NCI-H82 (cell line): ENCODE data around the gene ESPN.
"Not testable (repeated sequence)": the region's sequence is repeated elsewhere in the genome, so short reads cannot be mapped to it uniquely, and the experiment has no call there.

Experiments
- DNase-seq: peaks from one replicate; lab custom pipeline; 2025; lab: John Stamatoyannopoulos, UW

Gene ESPN

DNA sequence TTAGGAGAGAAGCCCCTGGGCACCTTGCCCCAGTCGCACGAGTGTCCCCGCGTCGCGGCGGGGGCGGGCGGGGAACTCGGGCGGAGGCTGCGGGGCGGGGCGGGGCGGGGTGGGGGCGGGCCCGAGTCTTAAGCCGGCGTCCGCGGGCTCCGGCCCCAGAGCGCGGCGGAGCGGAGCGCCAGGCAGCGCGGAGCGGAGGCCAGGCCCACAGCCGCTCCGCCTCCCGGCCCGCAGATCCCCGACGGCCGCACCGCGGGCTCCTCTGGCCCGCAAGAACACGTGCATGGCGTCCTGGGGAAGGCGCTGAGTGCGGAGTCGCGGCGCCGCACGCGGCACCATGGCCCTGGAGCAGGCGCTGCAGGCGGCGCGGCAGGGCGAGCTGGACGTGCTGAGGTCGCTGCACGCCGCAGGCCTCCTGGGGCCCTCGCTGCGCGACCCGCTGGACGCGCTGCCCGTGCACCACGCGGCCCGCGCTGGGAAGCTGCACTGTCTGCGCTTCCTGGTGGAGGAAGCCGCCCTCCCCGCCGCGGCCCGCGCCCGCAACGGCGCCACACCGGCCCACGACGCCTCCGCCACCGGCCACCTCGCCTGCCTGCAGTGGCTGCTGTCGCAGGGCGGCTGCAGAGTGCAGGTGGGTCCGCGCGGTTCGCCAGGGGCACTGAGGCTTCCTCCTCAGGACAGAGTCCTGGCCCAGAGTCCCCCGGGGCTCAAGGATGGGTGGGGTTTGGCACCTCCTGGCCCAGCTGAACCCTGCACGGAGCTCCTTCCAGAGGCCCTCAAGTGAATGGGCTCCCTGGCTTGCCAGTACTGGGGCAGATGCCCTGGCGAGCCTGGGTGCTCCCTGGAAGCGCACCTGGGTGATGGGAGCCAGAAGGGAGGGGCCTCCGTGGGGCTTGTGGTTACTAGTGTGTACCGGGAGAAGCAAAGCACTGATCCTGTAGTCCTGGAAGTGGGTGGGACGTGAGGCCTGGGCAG, at the start of gene ESPN:
Gene ESPN (plus strand): TSS at position 158 of the 975 bp plus-strand sequence. CDS start 180 bp downstream, at position 338.
- DNase-seq, result peak; percentile 61

DNA sequence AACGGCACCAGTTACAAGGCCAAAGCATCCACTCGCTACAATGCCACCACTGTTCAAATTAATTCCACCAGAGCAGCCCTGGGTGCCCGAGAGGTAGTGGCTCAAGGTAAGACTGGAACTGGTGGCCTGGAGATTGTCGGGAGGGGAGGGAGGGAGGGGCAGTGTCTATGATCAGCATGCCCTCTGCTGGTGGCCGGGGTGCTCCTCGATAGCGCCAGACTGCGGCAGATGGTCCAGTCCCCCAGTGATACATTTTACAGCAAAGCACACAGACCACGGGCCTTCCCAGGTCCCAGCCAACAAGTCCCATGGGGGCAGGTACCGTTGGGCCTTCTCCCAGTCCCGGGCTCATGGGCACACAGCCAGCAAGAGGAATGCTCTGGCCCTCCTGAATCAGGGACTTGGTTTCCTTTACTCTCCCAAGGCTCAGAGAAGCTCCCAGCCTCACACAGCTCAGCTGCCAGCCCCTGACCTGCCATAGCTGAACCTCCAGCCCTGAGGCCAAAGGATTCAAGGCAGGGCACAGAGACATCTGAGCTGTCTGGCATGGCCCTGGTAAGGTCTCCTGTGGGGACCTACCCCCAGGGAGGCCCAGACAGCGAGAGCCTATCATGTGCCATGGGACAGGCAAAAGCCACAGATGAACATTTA, 46.4 kb upstream of the ESPN start:
- peak; percentile 93 for DNase-seq

- no peak for DNase-seq
These were observed 44.5 kb upstream of the ESPN start for GRCh38 chr1:6380037-6380436.

DNA sequence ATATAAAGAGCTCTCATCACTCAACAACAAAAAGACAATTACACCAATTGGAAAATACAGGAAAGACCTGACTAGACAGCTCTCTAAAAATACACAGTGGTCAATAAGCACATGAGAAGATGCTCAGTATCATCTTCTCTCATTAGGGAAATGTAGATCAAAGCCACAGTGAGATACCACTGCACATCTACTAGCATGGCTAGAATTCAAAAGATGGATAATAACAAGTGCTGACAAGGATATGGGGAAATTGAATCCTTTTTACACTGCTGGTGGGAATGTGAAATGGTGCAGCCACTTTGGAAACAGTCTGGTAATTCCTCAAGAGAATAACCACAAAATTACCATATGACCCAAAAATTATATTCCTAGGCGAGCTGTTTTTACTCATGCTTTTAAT, 40.4 kb upstream of the ESPN start:
- DNase-seq, result no peak

- no peak for DNase-seq
These were observed 39.6 kb upstream of the ESPN start for GRCh38 chr1:6384962-6385361.

- DNase-seq, result no peak
These were observed 38.9 kb upstream of the ESPN start for GRCh38 chr1:6385488-6386191.

GRCh38 chr1:6386371-6386949, 38.1 kb upstream of the ESPN start:
- DNase-seq, result no peak

DNA sequence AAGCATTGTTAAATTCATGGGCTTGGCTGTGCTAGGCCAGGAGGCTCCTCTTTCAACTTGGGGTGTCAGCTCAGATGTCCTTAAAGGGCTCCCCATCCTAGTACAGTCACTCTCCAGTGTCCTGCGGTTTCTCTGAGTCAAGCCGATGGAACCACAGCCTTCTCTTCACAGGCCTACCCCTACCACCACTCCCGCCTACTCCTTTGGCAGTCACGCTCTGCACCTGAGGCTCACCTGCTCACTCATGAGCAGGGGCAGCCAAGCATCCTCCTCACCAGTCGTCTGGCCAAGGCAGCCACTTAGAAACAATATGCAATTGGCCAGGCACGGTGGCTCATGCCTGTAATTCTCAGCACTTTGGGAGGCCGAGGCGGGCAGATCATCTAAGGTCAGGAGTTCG, 34.6 kb upstream of the ESPN start:
- DNase-seq, result no peak

- peak; percentile 50 for DNase-seq
These were observed 32.4 kb upstream of the ESPN start for GRCh38 chr1:6391951-6392808.

DNA sequence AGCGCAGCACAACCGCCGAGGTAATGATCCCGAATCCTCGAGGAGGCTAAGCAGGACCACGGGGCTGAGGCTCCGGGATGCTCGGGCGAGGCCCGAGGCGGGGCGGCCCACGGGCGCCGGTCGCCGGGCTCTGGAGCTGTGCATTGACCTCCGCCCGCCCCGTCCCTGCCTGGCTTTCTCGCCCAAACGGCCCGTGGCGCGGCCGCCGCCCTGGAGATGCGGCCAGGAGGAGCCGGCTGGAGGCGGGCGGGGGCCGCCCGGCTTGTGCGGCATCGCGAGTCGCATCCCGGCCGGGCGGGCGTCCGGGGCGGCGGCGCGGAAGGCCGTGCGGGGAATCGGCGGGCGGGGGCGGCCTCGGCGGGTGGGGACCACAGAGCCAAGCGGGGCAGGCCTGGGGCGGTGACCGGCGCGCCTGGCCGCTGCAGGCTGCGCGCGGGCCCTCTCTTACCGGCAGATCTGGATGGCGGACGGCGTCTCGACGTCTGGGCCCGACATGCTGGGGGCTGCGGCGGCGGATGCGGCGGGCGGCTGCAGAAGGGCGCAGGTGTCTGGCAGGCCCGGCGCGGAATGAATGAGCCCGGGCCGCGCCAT, 31.7 kb upstream of the ESPN start:
- peak; percentile 50 for DNase-seq

GRCh38 chr1:6393400-6394187, 31.0 kb upstream of the ESPN start, which contains the start of gene ACOT7:
Gene ACOT7, minus strand, starts transcription at chr1:6393767. Its CDS starts 368 bp downstream, at chr1:6393399.
- peak; percentile 93 for DNase-seq

DNA sequence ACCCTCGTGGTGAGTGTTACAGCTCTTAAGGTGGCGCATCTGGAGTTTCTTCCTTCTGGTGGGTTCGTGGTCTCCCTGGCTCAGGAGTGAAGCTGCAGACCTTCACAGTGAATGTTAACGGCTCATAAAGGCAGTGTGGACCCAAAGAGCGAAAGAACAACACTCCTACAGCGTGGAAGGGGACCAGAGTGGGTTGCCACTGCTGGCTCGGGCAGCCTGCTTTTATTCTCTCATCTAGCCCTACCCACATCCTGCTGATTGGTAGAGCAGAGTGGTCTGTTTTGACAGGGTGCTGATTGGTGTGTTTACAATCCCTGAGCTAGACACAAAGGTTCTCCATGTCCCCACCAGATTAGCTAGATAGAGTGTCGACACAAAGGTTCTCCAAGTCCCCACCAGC, 29.4 kb upstream of the ESPN start:
- not testable (repeated sequence) for DNase-seq

DNA sequence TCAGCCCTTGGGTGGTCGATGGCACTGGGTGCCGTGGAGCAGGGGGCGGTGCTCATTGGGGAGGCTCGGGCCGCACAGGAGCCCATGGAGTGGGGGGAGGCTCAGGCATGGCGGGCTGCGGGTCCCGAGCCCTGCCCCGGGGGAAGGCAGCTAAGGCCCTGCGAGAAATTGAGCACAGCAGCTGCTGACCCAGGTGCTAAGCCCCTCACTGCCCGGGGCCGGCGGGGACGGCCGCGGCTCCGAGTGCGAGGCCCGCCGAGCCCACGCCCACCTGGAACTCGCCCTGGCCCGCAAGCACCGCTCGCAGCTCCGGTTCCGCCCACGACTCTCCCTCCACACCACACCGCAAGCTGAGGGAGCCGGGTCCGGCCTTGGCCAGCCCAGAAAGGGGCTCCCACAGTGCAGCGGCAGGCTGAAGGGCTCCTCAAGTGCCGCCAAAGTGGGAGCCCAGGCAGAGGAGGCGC, 28.8 kb upstream of the ESPN start:
- DNase-seq, result not testable (repeated sequence)

GRCh38 chr1:6396998-6397397, 27.6 kb upstream of the ESPN start:
- DNase-seq, result peak; percentile 38

- peak; percentile 90 for DNase-seq
These were observed 26.6 kb upstream of the ESPN start for GRCh38 chr1:6397844-6398441.

GRCh38 chr1:6399294-6399693, 25.3 kb upstream of the ESPN start:
- DNase-seq, result no peak

- DNase-seq, result no peak
These were observed 22.9 kb upstream of the ESPN start for GRCh38 chr1:6401673-6402072.

- no peak for DNase-seq
These were observed 16.6 kb upstream of the ESPN start for GRCh38 chr1:6408023-6408422.

GRCh38 chr1:6409053-6409452, 15.5 kb upstream of the ESPN start:
- no peak for DNase-seq
